SK-N-SH treated with all-trans-retinoic acid at 6 μM for 48 hours (cell line): Measurements from ENCODE around the gene PHF20.
"Not testable (repeated sequence)": the region's sequence is repeated elsewhere in the genome, so short reads cannot be mapped to it uniquely, and the experiment has no call there.

Source experiments
- ATAC-seq: fragments of 200-7000 bp; cut with Tn5 transposase; 3 replicates; pipeline ENCODE4 v1.9.1; 2020; ENCODE audit warnings: mild to moderate bottlenecking, moderate library complexity
- ARNTL ChIP-seq: fragments of 450-650 bp; formaldehyde crosslinking; IDR thresholded peaks from 2 replicates; pipeline ENCODE4 v1.5.0; 2020; ENCODE audit warnings: low read depth, mild to moderate bottlenecking, moderate library complexity, borderline replicate concordance
- BACH2 ChIP-seq: fragments of 250-450 bp; sonication (Bioruptor Pico); IDR thresholded peaks from 2 replicates; pipeline ENCODE4 v1.9.0; 2021; ENCODE audit warnings: mild to moderate bottlenecking, borderline replicate concordance
- CREB5 ChIP-seq: fragments of 250-450 bp; sonication (Bioruptor Pico); IDR thresholded peaks from 2 replicates; pipeline ENCODE4 v1.5.1; 2020; ENCODE audit warnings: low read depth, mild to moderate bottlenecking, moderate library complexity
- CSDC2 ChIP-seq: fragments of 250-450 bp; sonication (Bioruptor Pico); IDR thresholded peaks from 2 replicates; pipeline ENCODE4 v1.5.0; 2020; ENCODE audit warnings: mild to moderate bottlenecking, moderate library complexity
- ESRRG ChIP-seq: fragments of 250-450 bp; sonication (Bioruptor Pico); IDR thresholded peaks from 2 replicates; pipeline ENCODE4 v1.6.1; 2021; ENCODE audit warnings: mild to moderate bottlenecking
- GLIS3 ChIP-seq: fragments of 250-450 bp; sonication (Bioruptor Pico); IDR thresholded peaks from 2 replicates; pipeline ENCODE4 v1.5.0; 2020; ENCODE audit warnings: mild to moderate bottlenecking, moderate library complexity
- ISL1 ChIP-seq: fragments of 250-450 bp; sonication (Bioruptor Pico); IDR thresholded peaks from 2 replicates; pipeline ENCODE4 v2.1.2; 2022; ENCODE audit warnings: mild to moderate bottlenecking, moderate library complexity
- OSR1 ChIP-seq: fragments of 250-450 bp; sonication (Bioruptor Pico); IDR thresholded peaks from 2 replicates; pipeline ENCODE4 v1.8.0; 2022; ENCODE audit warnings: moderate library complexity, mild to moderate bottlenecking, inconsistent platforms
- PATZ1 ChIP-seq: fragments of 250-450 bp; sonication (Bioruptor Pico); IDR thresholded peaks from 2 replicates; pipeline ENCODE4 v1.8.0; 2020; ENCODE audit warnings: mild to moderate bottlenecking, moderate library complexity, borderline replicate concordance
- POU6F1 ChIP-seq: fragments of 250-450 bp; sonication (Bioruptor Pico); IDR thresholded peaks from 2 replicates; pipeline ENCODE4 v1.8.0; 2021; ENCODE audit warnings: low read depth, mild to moderate bottlenecking, moderate library complexity, borderline replicate concordance
- PPARA ChIP-seq: fragments of 250-450 bp; sonication (Bioruptor Pico); IDR thresholded peaks from 2 replicates; pipeline ENCODE4 v1.5.0; 2020; ENCODE audit warnings: mild to moderate bottlenecking, borderline replicate concordance
- RARB ChIP-seq: fragments of 250-450 bp; sonication (Bioruptor Pico); IDR thresholded peaks from 2 replicates; pipeline ENCODE4 v1.8.0; 2021; ENCODE audit warnings: mild to moderate bottlenecking, moderate library complexity
- SNAI2 ChIP-seq: fragments of 250-450 bp; sonication (Bioruptor Pico); IDR thresholded peaks from 2 replicates; pipeline ENCODE4 v1.5.0; 2020; ENCODE audit warnings: mild to moderate bottlenecking, moderate library complexity
- TCF4 ChIP-seq: fragments of 250-450 bp; sonication (Bioruptor Pico); IDR thresholded peaks from 2 replicates; pipeline ENCODE4 v1.8.0; 2021; ENCODE audit warnings: mild to moderate bottlenecking, moderate library complexity, borderline replicate concordance
- TOX ChIP-seq: fragments of 250-450 bp; sonication (Bioruptor Pico); IDR thresholded peaks from 2 replicates; pipeline ENCODE4 v1.8.0; 2021; ENCODE audit warnings: mild to moderate bottlenecking, moderate library complexity, borderline replicate concordance
- TSHZ2 ChIP-seq: fragments of 250-450 bp; sonication (Bioruptor Pico); IDR thresholded peaks from 2 replicates; pipeline ENCODE4 v1.5.0; 2020; ENCODE audit warnings: mild to moderate bottlenecking, moderate library complexity
- ZC3H10 ChIP-seq: fragments of 250-450 bp; sonication (Bioruptor Pico); IDR thresholded peaks from 2 replicates; pipeline ENCODE4 v1.5.1; 2021; ENCODE audit warnings: mild to moderate bottlenecking, moderate library complexity
- ZFP3 ChIP-seq: fragments of 250-450 bp; sonication (Bioruptor Pico); IDR thresholded peaks from 2 replicates; pipeline ENCODE4 v1.5.0; 2020; ENCODE audit warnings: mild to moderate bottlenecking, moderate library complexity
- ZFP30 ChIP-seq: fragments of 450-650 bp; formaldehyde crosslinking; IDR thresholded peaks from 2 replicates; pipeline ENCODE4 v1.5.0; 2022; ENCODE audit warnings: mild to moderate bottlenecking, moderate library complexity
- ZNF565 ChIP-seq: fragments of 450-650 bp; formaldehyde crosslinking; conservative IDR thresholded peaks from 2 replicates; pipeline ENCODE4 v1.5.0; 2020; ENCODE audit warnings: low read depth, mild to moderate bottlenecking, moderate library complexity
- ZNF70 ChIP-seq: fragments of 450-650 bp; formaldehyde crosslinking; IDR thresholded peaks from 2 replicates; pipeline ENCODE4 v1.5.0; 2020; ENCODE audit warnings: mild to moderate bottlenecking, moderate library complexity

The PHF20 gene

GRCh38 chr20:35849706-35850105 is 77.9 kb downstream of the PHF20 start (continued):
- TF ChIP-seq BACH2 (CRISPR knock-in tag), result no peak
- no peak for TF ChIP-seq ZNF70 (CRISPR knock-in tag)
- no peak for TF ChIP-seq CREB5 (CRISPR knock-in tag)

GRCh38 chr20:35851659-35852058 is 79.8 kb downstream of the PHF20 start:
- ATAC-seq, result not testable (repeated sequence)

- no peak for TF ChIP-seq TCF4 (CRISPR knock-in tag)
- TF ChIP-seq PATZ1 (CRISPR knock-in tag), result no peak
- TF ChIP-seq OSR1 (CRISPR knock-in tag), result no peak
- no peak for TF ChIP-seq PPARA (CRISPR knock-in tag)
- TF ChIP-seq BACH2 (CRISPR knock-in tag), result no peak
- TF ChIP-seq CREB5 (CRISPR knock-in tag), result no peak
- no peak for TF ChIP-seq SNAI2 (CRISPR knock-in tag)
- TF ChIP-seq GLIS3 (CRISPR knock-in tag), result no peak
- TF ChIP-seq ZFP30 (CRISPR knock-in tag), result no peak
- no peak for TF ChIP-seq ARNTL (CRISPR knock-in tag)
- TF ChIP-seq ZNF565 (CRISPR knock-in tag), result no peak
- TF ChIP-seq TSHZ2, result no peak
- TF ChIP-seq ESRRG (CRISPR knock-in tag), result no peak
- TF ChIP-seq ZC3H10, result no peak
- no peak for TF ChIP-seq RARB
- TF ChIP-seq ZFP3, result no peak
- no peak for TF ChIP-seq POU6F1
- TF ChIP-seq TOX, result no peak
- no peak for TF ChIP-seq ISL1 (CRISPR knock-in tag)
- no peak for TF ChIP-seq CSDC2 (CRISPR knock-in tag)
- TF ChIP-seq, all 23 proteins: peak for 0
- no peak for ATAC-seq
Observed at GRCh38 chr20:35854713-35855348, 83.0 kb downstream of the PHF20 start.

GRCh38 chr20:35855641-35856040 is 83.8 kb downstream of the PHF20 start:
- not testable (repeated sequence) for ATAC-seq
